ENCODE data around the gene SNX20.

GRCh38 chr16:50717091-50717490 is 36.0 kb upstream of the SNX20 start:
- TF ChIP-seq POLR2A (IDR thresholded peaks at IDR 0.05) (no peak), EP300 (IDR thresholded peaks at IDR 0.05) (no peak), CTCF (IDR thresholded peaks at IDR 0.05) (no peak), POLR2AphosphoS5 (IDR thresholded peaks at IDR 0.05) (no peak)

All from suprapubic skin (tissue), 4 donors.